GM18526 (cell line): Measurements from ENCODE around the gene ERCC8.

Experiments
- POLR2A ChIP-seq: IDR thresholded peaks from 3 replicates; pipeline ENCODE4 v1.6.1; 2011; ENCODE audit not compliant: insufficient read length; ENCODE audit errors: extremely low read depth

The ERCC8 gene, protein sequence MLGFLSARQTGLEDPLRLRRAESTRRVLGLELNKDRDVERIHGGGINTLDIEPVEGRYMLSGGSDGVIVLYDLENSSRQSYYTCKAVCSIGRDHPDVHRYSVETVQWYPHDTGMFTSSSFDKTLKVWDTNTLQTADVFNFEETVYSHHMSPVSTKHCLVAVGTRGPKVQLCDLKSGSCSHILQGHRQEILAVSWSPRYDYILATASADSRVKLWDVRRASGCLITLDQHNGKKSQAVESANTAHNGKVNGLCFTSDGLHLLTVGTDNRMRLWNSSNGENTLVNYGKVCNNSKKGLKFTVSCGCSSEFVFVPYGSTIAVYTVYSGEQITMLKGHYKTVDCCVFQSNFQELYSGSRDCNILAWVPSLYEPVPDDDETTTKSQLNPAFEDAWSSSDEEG

DNA sequence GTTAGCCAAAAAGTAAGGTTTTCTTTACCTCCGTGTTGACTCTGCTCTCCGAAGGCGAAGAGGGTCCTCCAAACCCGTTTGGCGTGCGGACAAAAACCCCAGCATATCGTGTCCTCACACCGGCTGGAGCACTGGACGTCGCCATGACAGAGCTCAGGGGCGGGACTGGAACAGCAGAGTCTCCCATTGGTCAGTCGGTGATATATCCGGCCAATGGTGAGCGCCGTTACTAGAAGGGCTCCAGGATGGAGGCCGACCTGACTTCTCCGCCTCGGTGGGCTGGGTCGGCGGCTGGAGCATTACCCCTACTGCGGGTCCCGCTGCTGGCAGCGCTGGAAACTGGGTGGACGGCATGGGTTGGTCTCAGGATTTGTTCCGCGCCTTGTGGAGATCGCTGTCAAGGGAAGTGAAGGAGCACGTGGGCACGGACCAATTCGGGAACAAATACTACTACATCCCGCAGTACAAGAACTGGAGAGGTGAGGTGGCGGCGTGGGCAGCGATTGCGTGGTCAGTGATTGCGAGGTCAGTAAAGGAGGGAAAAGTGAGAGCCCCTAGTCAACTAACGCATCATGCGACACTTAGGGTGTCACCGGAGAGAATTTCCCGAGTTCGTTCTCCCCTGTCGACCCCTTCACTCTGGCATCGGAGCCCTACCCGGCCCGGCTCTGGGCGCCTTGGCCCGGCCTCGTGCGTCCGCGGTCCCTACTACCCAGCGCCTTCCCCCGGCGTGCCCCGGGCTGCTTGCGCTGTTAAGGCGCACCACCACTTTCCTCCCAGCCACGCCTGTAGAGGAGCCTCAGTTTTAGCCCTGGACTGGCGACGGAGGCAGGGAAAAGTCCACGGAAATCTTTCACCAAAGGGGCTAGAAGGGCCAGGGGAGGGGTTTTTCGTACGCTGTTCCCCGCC, at the start of gene ERCC8, which contains the start of gene NDUFAF2:
ERCC8 (minus strand) TSS at position 167 of the 909 bp plus-strand sequence; CDS start at position 105, 62 bp downstream.
NDUFAF2 (plus strand) TSS at position 302 of the 909 bp plus-strand sequence; CDS start at position 353, 51 bp downstream.
- peak; percentile 65 for TF ChIP-seq POLR2A

DNA sequence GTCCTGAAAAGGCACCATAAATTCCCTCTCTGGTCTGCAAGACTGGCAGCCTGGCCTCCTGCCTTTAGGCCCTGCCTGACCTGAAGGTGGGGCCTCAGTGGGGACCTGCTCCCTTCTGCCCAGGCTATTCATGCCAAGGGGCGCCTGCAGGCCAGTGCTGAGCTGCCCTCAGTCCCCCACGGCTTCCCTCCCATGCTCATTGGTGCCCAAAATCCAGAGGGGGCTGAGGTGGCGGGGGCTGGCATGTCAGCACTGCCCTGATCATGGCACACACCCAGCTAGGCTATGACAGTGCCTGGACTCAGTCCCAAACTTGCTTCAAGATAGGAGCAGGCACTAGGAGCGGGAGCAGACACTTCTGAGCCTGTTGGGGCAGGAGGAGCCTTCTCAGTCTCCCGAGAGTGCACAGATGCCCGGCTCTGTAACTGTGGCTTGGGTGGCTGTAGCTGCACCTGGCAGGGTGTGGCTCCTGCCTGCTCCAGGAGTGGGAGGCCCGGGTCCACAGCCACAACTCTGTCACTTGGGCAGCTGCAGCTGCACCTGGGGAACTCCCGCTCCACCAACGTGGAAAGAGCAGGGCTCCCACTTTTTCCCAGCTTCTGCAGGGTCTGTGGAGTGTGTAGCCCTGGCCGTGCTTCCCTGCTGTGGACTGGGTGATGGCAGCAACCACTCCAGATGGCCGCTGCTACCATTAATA, 49.2 kb upstream of the ERCC8 start:
- no peak for TF ChIP-seq POLR2A

DNA sequence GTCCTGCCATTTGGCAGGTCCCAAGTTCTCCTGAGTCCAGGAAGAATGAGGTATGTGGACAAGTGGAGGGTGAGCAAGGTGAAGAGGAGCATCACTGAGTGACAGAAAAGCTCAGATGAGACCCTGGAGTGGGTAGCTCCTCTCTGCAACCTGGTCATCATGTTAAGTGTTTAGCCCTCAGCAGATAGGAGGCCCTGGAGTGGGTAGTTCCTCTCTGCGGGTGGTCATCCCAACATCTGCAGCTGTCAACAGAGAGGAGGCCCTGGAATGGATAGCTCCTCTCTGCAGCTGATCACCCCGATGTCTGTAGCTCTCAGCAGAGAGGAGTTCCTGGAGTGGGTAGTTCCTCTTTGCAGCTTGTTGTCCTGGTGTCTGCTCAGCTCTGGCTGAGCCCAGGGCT, 48.6 kb upstream of the ERCC8 start:
- TF ChIP-seq POLR2A: no peak

DNA sequence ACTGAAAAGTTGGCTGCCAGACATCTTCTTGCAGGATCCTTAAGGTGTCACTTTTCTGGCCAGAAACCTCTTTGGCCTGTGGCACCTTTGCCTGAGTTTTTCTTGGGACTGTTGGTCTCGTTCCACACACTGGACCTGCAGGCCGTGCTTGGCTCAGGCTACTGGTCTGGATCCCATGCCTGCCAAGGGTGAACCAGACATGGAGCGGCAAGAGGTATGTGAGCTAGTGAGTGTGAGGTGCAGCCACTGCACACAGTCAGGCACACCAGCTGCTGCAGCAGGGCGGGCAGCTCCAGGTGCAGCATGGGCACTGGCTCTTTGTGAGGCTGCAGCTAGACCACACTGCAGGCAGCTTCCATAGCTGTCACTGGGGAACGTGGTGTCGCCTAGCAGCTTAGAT, 48.0 kb upstream of the ERCC8 start:
- TF ChIP-seq POLR2A: no peak

DNA sequence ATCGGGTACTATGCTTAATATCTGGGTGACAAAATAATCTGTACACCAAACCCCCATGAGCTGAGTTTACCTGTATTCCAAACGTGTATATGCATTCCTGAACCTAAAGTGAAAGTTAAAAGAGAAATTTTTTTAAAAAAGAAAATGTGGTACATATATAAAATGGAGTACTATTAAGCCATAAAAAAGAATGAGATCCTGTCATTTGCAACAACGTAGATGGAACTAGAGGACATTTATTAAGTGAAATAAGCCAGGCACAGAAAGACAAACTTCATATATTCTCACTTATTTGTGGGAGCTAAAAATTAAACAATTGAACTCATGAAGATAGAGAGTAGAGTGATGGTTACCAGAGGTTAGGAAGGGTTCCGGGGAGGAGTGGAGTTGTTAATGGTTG, 44.9 kb upstream of the ERCC8 start:
- no peak for TF ChIP-seq POLR2A

DNA sequence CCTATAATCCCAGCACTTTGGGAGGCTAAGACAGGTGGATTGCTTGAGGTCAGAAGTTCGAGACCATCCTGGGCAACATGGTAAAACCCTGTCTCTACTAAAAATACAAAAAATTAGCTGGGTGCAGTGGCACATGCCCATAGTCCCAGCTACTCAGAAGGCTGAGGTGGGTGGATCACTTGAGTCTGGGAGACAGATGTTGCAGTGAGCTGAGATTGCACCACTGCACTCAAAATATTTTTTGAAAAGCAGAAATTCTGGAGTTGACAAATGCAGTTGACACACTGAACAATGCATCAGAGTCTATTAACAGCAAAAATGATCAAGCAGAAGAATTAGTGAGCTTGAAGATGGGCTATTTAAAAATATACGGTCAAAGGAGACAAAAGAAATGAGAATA, 35.6 kb upstream of the ERCC8 start:
- TF ChIP-seq POLR2A: no peak

DNA sequence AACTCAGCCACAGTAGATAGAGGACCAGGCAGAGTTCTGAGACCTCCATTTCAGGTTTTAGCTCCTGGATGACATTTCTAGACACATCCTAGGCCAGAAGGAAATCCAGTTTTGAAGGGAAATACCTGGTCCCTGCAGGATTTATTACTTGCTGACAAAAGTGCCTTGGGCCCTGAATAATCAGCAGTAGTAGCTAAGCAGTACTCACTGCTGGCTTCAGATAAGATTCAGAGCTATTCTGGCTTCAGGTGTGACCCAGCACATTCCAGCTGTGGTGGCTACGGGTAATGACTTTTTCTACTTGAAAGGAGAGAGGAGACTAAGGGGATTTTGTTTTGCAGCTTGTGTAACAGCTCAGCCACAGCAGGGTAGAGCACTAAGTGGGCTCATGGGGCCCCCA, 34.1 kb upstream of the ERCC8 start:
- TF ChIP-seq POLR2A: no peak

DNA sequence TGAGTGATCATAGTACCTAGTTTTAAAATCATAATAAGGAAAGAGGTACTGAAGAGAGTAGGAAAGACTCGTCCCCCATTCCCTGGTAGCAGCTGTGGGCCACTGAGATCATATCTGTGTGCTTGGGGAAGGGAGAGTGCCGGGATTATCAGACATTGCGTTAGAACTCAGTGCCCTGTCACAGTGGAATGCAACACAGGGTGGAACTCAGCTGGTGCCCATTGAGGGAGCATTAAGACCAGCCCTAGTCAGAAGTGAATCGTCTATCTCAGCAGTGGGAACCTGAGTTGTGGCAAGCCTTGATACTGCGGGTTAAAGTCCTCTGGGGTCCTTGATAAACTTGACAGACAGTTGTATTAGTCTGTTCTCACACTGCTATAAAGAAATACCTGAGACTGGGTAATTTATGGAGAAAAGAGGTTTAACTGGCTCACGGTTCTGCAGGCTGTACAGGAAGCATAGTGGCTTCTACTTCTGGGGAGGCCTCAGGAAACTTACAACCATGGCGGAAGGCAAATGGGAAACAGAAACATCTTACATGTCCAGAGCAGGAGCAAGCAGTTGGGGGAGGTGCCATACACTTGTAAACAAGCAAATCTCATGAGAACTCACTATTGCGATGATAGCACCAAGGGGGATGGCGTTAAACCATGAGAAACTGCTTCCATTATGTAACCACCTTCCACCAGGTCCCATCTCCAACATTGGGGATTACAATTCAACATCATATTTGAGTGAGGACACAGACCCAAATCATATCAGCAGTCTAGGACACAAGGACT, 33.3 kb upstream of the ERCC8 start:
- no peak for TF ChIP-seq POLR2A

DNA sequence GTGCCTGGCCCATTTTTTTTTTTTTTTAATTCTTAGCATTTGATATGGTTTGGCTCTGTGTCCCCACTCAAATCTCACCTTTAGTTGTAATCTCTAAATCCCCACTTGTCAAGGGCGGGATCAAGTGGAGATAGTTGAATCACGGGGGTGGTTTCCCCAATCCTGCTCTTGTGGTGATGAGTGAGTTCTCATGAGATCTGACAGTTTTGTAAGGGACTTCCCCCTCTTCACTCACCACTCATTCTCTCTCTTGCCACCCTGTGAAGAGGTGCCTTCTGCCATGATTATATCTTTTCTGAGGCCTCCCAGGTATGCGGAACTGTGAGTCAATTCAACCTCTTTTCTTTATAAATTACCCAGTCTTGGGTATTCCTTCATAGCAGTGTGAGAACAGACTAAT, 27.4 kb upstream of the ERCC8 start:
- TF ChIP-seq POLR2A: no peak

DNA sequence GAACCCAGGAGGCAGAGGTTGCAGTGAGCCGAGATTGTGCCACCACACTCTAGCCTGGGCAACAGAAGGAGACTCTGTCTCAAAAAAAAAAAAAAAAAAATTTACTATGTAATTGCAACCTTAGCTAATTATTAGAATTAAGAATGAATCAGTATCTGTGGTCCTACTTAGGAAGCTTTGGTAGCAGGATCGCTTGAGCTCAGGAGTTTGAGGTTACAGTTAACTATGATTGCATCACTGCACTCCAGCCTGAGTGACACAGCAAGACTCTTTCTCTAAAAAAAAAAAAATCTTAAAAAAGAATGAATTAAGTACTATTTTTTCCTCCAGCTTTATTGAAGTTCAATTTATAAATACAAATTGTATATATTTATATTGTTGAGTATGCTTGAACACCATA, 16.8 kb upstream of the ERCC8 start:
- TF ChIP-seq POLR2A: no peak

DNA sequence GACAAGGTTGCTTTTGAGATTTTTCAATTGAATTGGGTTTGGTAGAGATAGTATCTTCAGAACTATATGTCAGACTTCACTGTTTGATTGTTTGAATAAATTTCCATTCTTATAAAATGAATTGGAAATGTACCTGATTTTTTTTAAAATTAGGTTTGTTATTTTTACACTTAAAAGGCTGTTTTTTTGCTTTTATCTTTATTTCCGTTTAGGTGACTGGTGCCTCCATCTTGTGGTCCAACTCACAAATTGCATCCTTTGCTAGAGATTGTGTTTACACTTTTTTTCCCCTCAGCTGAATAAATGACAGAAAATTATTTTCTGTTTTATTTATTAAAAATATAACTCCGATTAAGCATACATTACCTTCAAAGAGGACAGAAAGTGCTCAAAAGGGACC, 15.7 kb upstream of the ERCC8 start:
- TF ChIP-seq POLR2A: no peak

DNA sequence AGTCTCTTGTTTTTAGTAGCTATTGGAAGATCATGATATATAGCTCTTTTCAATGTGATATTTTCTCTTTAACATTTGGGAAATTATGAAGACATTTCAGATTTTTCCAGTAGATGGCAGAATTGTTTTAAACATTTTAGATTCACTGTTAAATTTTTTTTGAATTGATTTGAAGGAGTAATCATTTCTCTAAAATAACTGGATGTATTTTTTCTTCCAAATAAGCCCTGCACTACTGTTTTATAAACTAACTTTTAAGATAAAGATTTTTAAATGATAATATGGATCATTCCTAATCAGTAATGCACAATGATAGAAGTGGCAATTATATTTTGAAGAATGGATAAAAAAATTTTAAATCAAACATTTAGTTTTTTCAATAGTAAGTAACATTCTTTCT, 14.3 kb upstream of the ERCC8 start:
- no peak for TF ChIP-seq POLR2A

DNA sequence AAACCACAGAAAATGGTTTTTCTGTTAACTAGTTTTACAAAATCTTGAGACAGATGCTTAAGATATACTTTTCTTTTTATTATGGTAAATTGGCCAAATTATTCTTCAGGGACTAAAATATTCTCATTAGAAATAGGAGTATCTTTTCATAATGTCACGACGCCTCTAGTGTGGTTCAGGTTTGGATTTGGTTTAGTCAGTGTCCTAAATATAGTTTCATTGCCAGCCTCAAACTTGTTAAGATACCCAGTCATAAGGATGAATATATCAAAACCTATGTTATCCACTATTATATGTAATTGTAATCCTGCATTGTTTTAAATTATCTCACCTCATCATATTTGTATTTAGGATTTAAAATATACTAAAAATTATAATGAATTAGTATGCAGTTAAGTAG, 13.8 kb upstream of the ERCC8 start:
- no peak for TF ChIP-seq POLR2A

DNA sequence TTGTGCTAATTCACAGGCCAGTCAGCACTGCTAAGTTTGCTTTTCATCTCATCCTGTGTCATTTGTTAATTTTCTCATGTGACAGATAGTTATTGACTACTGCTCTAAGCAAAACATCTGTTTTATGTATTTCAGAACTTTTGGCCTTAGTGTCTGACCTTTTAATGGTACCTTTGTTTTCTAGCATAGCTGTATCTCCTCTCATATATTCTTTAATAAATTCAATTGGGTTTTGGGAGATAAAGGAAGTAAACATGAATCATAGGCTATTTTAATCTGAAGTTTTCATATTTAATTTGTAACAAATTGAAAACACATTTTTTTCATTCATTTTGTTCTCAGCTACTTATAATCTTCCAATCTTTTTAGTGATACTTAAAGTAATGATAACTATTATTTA, 13.2 kb upstream of the ERCC8 start:
- no peak for TF ChIP-seq POLR2A

DNA sequence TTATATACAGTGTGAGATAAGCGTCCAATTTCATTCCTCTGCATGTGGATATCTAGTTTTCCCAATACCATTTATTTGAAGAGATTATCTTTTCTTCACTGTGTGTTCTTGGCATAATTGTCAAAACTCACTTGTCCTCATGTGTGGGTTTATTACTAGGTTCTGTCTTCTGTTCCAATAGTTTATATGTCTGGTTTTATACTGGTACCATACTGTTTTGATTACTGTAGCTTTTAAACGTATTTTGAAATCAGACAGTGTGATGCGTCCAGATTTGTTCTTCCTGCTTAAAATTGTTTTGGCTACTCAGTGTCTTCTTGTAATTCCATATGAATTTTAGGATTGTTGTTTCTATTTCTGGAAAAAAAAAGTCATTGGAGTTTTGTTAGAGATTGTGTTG, 10.4 kb upstream of the ERCC8 start:
- TF ChIP-seq POLR2A: no peak
